ENCODE data around the gene MZB1.

The MZB1 gene

GRCh38 chr5:139389701-139390638 lies at the start of gene MZB1:
MZB1 (minus strand) TSS chr5:139389913; CDS start chr5:139389856, 57 bp downstream.
- no peak for DNase-seq

- DNase-seq = peak; percentile 32 to 94 (median 88)
These were observed 49.5 kb upstream of the MZB1 start, which contains the start of gene DNAJC18 for GRCh38 chr5:139439013-139439903. DNAJC18 (minus strand) TSS chr5:139439525; CDS start chr5:139439445, 80 bp downstream.

- peak in 1 of 14 donors; percentile 35 for DNase-seq
These were observed 48.9 kb upstream of the MZB1 start for GRCh38 chr5:139438707-139439012.

- no peak for DNase-seq
These were observed 46.0 kb upstream of the MZB1 start for GRCh38 chr5:139435676-139436075.

- no peak for DNase-seq
These were observed 42.0 kb upstream of the MZB1 start for GRCh38 chr5:139431706-139432105.

GRCh38 chr5:139430015-139430414 lies 40.3 kb upstream of the MZB1 start:
- no peak for DNase-seq

- DNase-seq = no peak
These were observed 36.6 kb upstream of the MZB1 start for GRCh38 chr5:139426203-139426885.

GRCh38 chr5:139425497-139425896 lies 35.8 kb upstream of the MZB1 start:
- no peak for DNase-seq

- peak in 3 of 14 donors; percentile 10 to 27 (median 20) for DNase-seq
These were observed 32.7 kb upstream of the MZB1 start for GRCh38 chr5:139422307-139422893.

GRCh38 chr5:139419226-139420192 lies 29.8 kb upstream of the MZB1 start:
- DNase-seq = no peak

GRCh38 chr5:139418793-139419192 lies 29.1 kb upstream of the MZB1 start:
- DNase-seq = no peak

- DNase-seq = no peak
These were observed 27.5 kb upstream of the MZB1 start for GRCh38 chr5:139417214-139417613.

GRCh38 chr5:139416651-139417050 lies 26.9 kb upstream of the MZB1 start:
- DNase-seq = no peak

- no peak for DNase-seq
These were observed 26.2 kb upstream of the MZB1 start for GRCh38 chr5:139415869-139416268.

- peak in 13 of 14 donors; percentile 22 to 86 (median 69) for DNase-seq
These were observed 25.6 kb upstream of the MZB1 start for GRCh38 chr5:139415221-139415861.

- DNase-seq = peak in 2 of 14 donors; percentile 30 to 65
These were observed 24.9 kb upstream of the MZB1 start for GRCh38 chr5:139414581-139415130.

GRCh38 chr5:139413963-139414362 lies 24.2 kb upstream of the MZB1 start:
- no peak for DNase-seq

GRCh38 chr5:139413153-139413552 lies 23.4 kb upstream of the MZB1 start:
- DNase-seq = no peak

- no peak for DNase-seq
These were observed 21.5 kb upstream of the MZB1 start for GRCh38 chr5:139410993-139411828.

Measured in C1 segment of cervical spinal cord (tissue), 14 donors.